Measurements from ENCODE around the gene STAT1. TPM values are rescaled to one million over a fixed set of nuclear protein-coding genes. Genes with fewer than 3 reads are reported as not detected.

STAT1 gene
- total RNA-seq, 2 experiments from 2014 or later: 293 to 311 TPM

DNA sequence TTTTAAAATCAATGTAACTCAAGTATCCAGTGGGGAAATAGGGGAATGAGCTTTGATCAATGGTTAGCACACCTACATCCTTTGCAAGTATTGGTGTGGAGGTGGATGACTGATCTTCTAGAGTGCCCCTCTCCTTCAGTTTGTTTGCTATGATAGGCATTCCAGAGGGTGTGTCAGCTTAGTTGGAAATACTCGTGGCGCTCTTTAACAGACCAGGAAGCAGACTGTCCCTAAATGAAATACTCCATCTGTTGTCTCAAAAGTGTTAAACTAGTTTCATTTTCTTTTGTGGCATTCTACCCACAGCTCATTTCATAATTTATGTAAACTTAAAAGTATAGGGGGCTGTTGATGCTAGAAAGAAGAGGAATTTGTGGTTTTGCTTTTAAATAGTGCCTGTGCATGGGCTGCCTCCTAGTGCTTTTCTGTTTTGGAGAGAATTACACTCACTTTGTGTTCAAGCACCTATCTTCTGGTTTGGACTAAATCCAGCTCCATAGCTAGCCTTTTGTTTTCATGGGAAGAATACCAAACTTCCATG is 66.2 kb downstream of the STAT1 start:
- H3K4me1 Mint-ChIP-seq (ENCODE audit: low read depth): peaks cover 22% of the 10 kb centered on the region

DNA sequence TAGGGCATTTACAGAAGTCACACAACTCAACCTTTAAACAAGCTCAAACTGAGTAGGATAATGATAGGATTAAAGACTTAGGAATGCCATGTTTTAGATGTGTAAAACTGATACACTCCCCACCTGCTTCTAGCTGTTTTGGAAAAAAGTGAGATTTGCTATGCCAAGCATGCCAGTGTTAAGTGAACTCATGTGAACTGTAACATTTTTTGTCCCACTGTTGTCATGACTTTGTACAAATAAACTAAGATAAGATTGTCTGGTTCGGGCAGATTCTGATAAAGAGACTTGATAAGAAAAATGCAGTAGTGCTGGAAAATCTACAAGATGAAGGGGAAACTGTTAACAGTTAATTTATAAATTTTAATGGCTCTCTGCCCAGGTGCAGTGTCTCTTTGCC is 66.8 kb downstream of the STAT1 start:
- no peak for ATAC-seq
- TF ChIP-seq, protein P1, sequence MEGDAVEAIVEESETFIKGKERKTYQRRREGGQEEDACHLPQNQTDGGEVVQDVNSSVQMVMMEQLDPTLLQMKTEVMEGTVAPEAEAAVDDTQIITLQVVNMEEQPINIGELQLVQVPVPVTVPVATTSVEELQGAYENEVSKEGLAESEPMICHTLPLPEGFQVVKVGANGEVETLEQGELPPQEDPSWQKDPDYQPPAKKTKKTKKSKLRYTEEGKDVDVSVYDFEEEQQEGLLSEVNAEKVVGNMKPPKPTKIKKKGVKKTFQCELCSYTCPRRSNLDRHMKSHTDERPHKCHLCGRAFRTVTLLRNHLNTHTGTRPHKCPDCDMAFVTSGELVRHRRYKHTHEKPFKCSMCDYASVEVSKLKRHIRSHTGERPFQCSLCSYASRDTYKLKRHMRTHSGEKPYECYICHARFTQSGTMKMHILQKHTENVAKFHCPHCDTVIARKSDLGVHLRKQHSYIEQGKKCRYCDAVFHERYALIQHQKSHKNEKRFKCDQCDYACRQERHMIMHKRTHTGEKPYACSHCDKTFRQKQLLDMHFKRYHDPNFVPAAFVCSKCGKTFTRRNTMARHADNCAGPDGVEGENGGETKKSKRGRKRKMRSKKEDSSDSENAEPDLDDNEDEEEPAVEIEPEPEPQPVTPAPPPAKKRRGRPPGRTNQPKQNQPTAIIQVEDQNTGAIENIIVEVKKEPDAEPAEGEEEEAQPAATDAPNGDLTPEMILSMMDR (IDR thresholded peaks at IDR 0.05): no peak

More for the DNA sequence above, 66.2 kb downstream of the STAT1 start:
- intact Hi-C loops (cut with micrococcal nuclease): loop anchor here (5.0 to 10.0 kb wide), 2 partner anchors 95 to 163 kb away; no protein-coding TSS in a partner anchor
- ChIA-PET POLR2A (interaction anchor here (0.7 to 4.3 kb wide), 5 partner anchors 10 to 67 kb away, joined by 3 to 16 read pairs (median 4); partner anchors contain the start of gene GLS), CTCF (interaction anchor here (0.5 to 3.8 kb wide), 39 partner anchors 9 to 303 kb away, joined by 3 to 29 read pairs (median 4); no protein-coding TSS in a partner anchor)
- peak; percentile 36 for DNase-seq
- TF ChIP-seq, protein P1 (IDR thresholded peaks at IDR 0.05): no peak
- peak; percentile 81 for ATAC-seq
- no peaks in the 10 kb centered on the region for H3K36me3 Mint-ChIP-seq (ENCODE audit: low read depth)
- no peak overlapping the region for H3K4me3 Mint-ChIP-seq
- H3K27ac Mint-ChIP-seq: peak overlapping the region; percentile 70
- no peaks in the 10 kb centered on the region for H3K27me3 Mint-ChIP-seq
- no peaks in the 10 kb centered on the region for H3K9me3 Mint-ChIP-seq

GRCh38 chr2:190943706-190944105 is 70.3 kb downstream of the STAT1 start:
- no peak for DNase-seq
- Mint-ChIP-seq H3K36me3 (ENCODE audit: low read depth) (peaks cover 4% of the 10 kb centered on the region), H3K27me3 (no peaks in the 10 kb centered on the region), H3K4me3 (no peak overlapping the region), H3K27ac (no peak overlapping the region), H3K4me1 (ENCODE audit: low read depth) (peaks cover 25% of the 10 kb centered on the region), H3K9me3 (no peaks in the 10 kb centered on the region)
- ChIA-PET CTCF (interaction anchor here (0.6 kb wide), 1 partner anchor 93 kb away, joined by 3 read pairs; no protein-coding TSS in a partner anchor), POLR2A (no interaction called here)
- intact Hi-C loops (cut with micrococcal nuclease): loop anchor here (10.0 kb wide), 1 partner anchor 159 kb away; no protein-coding TSS in a partner anchor
- TF ChIP-seq, protein P1 (IDR thresholded peaks at IDR 0.05): no peak
- no peak for ATAC-seq

More for the DNA sequence above, 66.8 kb downstream of the STAT1 start:
- CTCF ChIA-PET: interaction anchor here (0.5 to 3.8 kb wide), 34 partner anchors 8 to 302 kb away, joined by 3 to 29 read pairs (median 4); no protein-coding TSS in a partner anchor
- Mint-ChIP-seq H3K4me3 (no peak overlapping the region), H3K9me3 (no peaks in the 10 kb centered on the region), H3K27ac (peak overlapping the region; percentile 3), H3K4me1 (ENCODE audit: low read depth) (peaks cover 19% of the 10 kb centered on the region), H3K36me3 (ENCODE audit: low read depth) (no peaks in the 10 kb centered on the region), H3K27me3 (no peaks in the 10 kb centered on the region)
- intact Hi-C loops (cut with micrococcal nuclease): loop anchor here (5.0 to 10.0 kb wide), 2 partner anchors 95 to 162 kb away; no protein-coding TSS in a partner anchor
- POLR2A ChIA-PET: interaction anchor here (0.7 to 4.3 kb wide), 7 partner anchors 11 to 166 kb away, joined by 3 to 16 read pairs (median 3); partner anchors contain the start of gene GLS
- no peak for DNase-seq

DNA sequence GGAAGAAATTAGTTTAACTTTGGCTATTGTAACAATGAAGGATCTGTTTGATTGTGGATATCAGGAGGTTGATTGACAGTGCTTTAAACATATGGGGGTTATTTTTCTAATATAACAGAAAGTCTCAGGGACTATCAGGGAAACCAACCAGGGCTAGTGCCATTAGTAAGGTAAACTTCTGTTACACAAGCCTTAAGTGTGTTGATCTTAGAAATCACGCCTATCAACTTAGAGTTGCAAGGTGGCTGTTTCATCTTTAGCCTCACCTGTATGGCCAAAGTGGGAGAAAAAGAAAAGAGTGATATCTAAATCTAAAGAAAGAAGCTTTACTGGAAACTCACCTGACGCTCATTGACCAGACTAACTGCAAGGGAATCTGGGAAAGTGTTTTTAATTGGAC is 71.3 kb downstream of the STAT1 start:
- ChIA-PET CTCF (no interaction called here), POLR2A (interaction anchor here (0.6 to 1.4 kb wide), 3 partner anchors 10 to 39 kb away, joined by 3 to 5 read pairs (median 3); no protein-coding TSS in a partner anchor)

More for the DNA sequence above, 71.3 kb downstream of the STAT1 start:
- Mint-ChIP-seq H3K27ac (no peak overlapping the region), H3K27me3 (no peaks in the 10 kb centered on the region), H3K36me3 (ENCODE audit: low read depth) (peaks cover 4% of the 10 kb centered on the region), H3K9me3 (no peaks in the 10 kb centered on the region), H3K4me1 (ENCODE audit: low read depth) (peaks cover 22% of the 10 kb centered on the region), H3K4me3 (no peak overlapping the region)
- no peak for ATAC-seq
- DNase-seq: no peak
- TF ChIP-seq, protein P1 (IDR thresholded peaks at IDR 0.05): no peak
- intact Hi-C loops (cut with micrococcal nuclease): loop anchor here (10.0 kb wide), 1 partner anchor 158 kb away; no protein-coding TSS in a partner anchor

All from activated CD8-positive, alpha-beta T cell treated with anti-CD3 and anti-CD28 coated beads for 36 hours (primary cell).